NCI-H146 (cell line): ENCODE data around the gene ERO1B.
"Not testable (repeated sequence)": the region's sequence is repeated elsewhere in the genome, so short reads cannot be mapped to it uniquely, and the experiment has no call there.

Experiments used
- DNase-seq: peaks from one replicate; lab custom pipeline; 2025; lab: John Stamatoyannopoulos, UW

The ERO1B gene

DNA sequence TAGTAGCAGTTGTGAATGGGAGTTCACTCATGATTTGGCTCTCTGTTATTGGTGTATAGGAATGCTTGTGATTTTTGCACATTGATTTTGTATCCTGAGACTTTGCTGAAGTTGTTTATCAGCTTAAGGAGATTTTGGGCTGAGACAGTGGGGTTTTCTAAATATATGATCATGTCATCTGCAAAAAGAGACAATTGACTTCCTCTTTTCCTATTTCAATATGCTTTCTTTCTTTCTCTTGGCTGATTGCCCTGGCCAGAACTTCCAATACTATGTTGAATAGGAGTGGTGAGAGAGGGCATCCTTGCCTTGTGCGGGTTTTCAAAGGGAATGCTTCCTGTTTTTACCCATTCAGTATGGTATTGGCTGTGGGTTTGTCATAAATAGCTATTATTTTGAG, 93.7 kb downstream of the ERO1B start:
- DNase-seq: not testable (repeated sequence)

DNA sequence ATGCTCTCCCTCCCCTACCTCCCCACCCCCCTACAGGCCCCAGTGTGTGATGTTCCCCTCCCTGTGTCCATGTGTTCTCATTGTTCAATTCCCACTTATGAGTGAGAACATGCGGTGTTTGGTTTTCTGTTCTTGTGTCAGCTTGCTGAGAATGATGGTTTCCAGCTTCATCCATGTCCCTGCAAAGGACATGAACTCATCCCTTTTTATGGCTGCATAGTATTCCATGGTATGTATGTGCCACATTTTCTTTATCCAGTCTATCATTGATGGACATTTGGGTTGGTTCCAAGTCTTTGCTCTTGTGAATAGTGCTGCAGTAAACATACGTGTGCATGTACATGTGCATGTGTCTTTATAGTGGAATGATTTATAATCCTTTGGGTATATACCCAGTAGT, 95.3 kb downstream of the ERO1B start:
- not testable (repeated sequence) for DNase-seq

DNA sequence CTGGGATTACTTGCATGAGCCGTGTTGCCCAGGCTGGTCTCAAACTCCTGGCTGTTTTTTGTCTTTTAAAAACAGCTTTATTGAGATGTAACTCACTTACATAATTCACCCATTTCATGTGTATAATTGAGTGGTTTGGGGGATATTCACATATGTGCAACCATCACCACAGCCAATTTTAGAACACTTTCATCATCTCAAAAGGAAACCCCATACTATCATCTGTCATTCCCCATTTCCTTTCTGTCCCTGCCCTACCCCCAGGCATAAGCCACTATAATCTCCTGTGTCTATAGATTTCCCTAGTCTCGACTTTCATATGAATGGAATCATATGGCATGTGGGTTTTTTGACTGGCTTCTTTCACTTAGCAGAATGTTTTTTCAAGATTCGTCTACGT, 96.1 kb downstream of the ERO1B start:
- DNase-seq: no peak

DNA sequence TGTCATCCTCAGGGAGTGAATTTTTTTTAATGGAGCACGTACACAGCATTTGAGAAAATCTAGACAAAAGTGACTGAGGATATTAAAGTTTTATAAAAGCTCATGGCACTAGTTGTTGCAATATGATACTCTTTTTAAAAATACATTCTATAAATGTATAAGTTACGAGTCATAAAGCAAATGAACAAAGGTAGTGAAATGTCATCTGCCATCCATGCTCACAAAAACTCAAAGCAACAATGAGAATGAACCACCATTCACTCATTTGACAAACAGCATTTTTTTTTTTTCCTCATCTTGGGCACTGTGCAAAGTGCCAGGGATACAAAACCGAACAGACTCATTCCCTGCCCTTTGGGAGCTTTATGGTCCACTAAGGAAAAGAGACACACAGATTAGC, 100.7 kb downstream of the ERO1B start:
- no peak for DNase-seq

DNA sequence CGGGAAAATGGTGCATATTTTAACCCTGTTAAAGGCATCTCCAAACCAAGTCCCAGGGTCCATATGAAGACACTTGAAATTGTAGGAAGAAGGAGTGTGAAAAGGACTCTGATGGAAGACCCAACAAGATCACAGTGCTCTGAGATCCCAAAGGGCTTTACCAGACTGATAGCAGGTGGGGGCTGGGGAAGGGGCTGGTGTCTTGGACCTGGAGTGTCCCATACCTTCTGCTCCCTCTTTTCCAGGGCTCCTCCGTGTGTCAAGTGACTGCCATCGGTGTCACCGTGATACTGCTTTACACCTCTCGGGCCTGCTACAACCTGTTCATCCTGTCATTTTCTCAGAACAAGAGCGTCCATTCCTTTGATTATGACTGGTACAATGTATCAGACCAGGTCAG, 102.1 kb downstream of the ERO1B start:
- DNase-seq: no peak

DNA sequence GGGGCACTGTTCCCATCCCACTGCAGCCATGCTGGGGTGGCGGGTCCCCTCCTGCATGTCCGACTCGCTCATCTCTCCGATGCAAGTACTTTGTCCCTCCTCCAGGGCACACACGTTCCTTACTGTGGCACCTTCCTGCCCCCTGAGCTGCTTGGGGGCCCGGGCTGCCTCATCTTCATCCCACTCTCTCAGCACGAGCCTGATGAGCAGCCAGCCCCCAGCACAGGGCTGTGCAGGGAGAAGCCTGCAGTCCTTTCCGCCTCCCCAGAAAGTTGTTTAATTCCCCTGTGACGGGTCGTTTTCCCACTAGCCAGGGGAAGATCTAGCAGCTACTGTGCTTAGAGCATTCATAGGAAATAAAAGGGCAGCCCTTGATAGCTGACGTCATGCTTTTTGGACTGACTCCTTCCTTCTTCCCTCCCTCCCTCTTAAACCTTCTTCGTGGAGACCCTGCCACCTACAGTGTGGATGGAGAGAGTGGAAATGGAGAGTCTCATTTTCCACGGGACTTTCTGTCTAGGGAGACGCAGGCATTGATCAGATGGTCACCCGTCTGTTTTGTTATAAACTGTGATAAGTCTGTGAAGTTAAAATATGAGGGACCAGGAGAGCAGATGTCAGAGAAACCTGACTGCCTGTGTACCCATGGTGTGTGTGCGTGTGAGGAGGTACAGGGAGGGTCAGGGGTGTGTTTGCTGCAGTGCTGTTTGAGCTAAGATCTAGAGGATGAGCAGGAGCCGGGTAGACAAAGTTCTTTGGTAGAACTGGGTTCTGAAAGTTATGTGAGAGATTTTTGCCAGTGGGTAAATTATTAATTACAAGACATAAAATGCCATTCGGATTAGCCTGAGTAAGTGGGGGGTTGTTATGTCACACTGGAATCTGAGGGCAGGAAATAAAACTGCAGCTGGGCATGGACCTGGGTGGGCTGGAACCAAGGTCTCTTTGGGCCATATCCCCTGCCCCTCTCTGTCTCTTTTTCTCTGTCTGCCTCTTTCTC, 105.1 kb downstream of the ERO1B start:
- no peak for DNase-seq

DNA sequence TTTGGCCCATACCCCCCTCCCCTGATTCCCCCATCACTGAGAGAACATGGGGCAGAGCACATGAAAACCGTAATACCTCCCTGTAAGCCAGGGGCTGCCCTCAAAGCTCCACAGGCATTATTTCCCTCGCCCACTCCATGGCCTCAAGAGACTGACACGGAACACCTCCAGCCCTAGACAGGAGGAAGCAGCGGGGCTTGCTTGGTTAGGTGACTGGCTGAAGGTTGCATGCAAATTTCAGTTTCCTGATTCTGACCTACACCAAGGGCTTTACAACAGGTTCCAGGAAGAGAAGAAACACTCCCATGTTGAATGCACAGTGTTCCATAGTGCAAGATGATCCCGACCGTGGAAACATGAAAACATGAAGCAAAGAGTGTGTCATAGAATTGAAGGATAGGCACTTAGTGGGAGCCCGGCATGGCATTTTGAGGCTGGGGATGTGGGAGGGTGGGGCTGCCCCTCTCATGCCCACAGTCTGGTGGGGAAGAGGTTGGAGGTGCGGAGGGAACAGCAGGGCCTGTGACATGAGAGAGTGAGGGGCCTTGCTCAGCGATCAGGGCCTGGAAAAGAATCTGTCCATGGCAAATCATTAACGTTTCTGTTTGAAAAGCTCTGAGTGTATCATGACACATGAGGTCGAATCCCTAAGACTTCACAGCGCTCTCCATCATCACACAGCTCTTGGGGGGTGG, 106.0 kb downstream of the ERO1B start:
- DNase-seq: no peak

DNA sequence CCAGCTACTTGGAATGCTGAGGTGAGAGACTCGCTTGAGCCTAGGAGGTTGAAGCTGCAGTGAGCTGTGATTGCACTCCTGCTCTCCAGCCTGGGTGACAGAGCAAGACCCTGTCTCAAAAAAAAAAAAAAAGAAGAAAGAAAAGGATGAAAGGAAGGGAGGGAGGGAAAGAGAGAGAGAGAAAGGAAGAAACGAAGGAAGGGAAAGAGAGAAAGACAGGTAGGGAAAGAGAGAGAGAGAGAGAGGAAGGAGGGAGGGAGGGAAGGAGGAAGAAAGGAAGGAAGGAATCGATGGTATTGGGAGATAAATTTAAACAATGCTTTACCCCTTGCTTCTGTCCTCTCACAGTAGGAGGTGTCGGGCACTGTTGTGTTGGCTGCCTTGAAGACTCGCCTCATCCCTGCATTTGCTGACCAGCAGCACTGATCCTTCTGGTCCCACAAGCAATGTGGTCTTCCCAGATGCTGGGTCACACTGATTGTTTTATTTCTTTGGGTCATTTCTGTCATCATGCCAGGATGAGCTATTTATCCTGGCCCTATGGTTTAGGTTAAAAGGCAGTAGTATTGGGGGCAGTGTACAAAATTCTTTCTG, 108.5 kb downstream of the ERO1B start:
- DNase-seq: no peak

DNA sequence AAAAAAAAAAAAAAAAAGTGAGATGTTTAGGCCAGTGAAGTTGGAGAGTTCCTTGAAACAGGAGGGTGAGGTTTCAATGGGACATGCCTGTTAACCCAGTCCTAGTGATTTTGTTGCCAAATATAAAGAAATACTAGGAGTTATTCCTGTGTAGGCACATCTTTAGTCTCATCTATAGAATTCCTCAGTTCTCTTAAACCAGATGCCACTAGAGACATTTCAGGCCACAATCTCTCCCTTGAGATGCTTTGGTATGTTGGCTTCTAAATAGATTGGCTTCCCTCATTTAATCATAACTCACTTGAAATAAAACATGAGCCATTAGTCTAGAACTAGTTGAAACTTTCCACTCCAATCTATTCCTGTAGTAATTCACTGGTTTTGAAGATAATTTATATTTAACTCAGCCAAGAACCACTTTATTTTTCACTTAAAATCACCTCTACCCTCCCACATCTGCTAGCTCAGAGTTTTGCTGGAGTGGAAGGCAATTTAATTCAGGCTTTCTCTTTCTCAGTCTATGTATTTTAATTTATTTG, 109.6 kb downstream of the ERO1B start:
- no peak for DNase-seq

DNA sequence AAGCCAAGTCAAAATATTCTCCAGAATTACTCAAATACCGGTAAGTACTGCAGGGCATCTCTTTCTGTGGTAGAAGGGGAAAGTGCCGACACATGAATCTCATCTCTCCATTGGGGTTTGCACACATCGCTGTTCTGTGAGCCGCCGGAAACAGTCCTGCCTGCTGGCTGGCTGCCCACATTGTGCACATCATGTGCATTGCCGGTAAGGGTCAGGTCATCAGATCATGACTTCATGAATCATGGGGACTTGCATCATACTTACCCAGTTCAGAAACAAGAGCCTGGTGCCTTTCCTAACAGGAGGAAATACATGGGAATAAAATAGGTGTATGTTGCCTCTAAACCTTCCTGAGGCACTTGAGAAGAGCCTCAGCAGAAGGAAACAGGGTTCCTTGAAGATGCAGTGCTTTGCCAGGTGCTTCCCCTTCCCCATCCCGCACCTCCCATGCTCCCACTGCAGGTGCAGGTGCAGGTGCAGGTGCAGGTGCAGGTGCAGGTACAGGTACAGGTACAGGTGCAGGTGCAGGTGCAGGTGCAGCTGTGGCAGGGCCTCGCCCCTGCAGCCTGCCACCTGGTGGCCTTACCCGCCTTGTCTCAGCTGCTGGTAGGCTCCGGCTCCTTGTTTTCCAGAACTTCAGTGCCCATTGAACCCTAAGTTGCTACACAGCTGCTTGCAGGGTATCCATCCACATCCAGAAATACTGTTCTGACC, 112.9 kb downstream of the ERO1B start:
- peak; percentile 21 for DNase-seq

DNA sequence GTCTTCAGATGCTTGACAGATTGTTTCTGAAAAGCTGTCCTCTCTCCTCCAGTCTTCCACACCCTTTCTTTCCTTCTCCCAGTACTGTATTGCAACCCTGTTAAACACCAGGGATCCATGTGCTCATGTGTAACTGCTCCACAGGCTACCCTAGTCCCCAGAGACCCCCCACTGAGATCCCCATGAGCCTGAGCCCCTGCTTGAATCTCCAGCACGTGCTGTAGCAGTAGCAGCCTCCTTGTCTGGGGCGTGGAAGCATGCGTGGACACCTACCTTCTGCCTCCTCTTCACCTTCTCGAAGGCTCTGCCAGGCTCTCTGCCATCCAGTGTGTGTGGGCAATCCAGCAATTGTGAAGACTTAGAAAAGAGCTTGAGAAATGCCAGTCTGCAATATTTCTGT, 114.2 kb downstream of the ERO1B start:
- DNase-seq: no peak

DNA sequence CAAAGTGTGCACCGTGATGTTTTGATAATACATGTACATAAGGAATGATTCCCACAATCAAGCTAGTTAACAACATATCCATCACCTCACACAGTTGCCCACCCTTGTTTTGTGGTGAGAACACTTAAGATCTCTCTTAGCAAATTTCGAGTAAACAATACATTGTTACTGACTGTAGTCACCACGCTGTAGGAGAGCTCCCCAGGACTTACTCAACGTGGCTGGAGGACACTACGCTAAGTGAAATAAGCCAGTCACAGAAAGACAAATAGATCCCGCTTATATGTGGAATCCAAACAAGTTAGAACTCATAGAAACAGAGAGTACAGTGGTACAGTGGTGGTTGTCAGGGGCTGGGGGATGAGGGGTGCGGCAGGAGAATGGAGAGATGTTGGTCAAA, 114.6 kb downstream of the ERO1B start:
- no peak for DNase-seq

DNA sequence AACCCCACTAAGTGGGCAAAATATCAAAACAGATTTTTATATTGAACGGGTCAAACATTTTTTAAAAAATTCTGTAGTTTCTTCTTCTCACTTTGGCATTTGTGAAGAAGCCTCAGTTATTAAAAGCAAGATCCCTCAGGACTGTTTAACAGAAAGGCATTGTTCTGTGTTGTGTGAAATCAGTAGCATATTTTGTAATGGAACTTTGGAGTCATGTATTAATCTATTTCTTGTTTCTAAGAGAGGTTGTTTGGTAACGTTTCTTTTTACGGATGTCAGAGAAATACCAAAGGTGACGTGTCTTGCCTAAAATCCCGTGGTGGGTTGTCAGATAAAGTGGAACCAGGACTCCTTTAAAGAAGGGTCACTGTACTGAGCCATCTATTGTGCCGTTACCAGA, 115.7 kb downstream of the ERO1B start:
- DNase-seq: no peak
